Measurements from ENCODE around the gene DNASE1L1.

The DNASE1L1 gene

DNA sequence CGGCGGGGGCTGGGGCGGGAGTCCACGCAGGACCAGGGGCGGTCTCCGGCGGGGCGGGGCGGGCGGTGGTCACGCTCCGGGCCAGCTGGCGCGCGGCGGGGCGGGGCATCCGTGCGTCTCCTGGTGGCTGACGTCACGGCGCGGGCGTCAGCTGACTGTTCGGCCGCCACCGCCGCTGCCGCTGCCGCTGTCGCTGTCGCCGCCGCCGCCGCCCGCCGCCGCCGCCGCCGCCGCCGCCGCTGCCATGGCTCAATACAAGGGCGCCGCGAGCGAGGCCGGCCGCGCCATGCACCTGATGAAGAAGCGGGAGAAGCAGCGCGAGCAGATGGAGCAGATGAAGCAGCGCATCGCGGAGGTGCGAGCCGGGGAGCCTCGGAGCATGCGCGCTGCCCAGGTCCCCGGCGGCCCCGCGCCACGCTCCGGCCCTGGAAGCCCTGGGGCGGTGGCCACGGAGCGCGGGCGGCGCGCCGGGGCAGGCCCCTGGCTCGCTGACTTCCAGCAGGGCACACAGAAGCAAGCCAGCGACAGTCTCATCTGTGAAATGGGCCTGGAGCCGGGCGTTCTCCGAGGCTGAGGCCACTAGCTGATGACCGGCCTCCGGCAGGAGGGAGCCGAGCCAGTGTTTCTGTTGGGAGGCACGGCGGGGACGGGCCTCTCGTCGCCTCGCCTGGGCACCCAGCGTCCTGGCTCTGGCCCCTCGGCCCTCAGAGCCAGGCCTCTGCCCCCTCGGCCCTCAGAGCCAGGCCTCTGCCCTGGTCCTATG lies 35.1 kb upstream of the DNASE1L1 start, which contains the start of gene FAM50A:
Gene FAM50A (plus strand): TSS at position 150 of the 763 bp plus-strand sequence. CDS start 95 bp downstream, at position 245.
- no peak for TF ChIP-seq POLR2A (IDR thresholded peaks at IDR 0.05; ENCODE audit: low read depth, low read length)
- no peak for TF ChIP-seq TAF1 (IDR thresholded peaks at IDR 0.05; ENCODE audit: borderline replicate concordance, low read depth, low read length)
- no peak for TF ChIP-seq POLR2AphosphoS5 (IDR thresholded peaks at IDR 0.05; ENCODE audit: low read depth, low read length)
- FAIRE-seq (peak; percentile 84), DNase-seq (ENCODE audit: insufficient read length) (peak; percentile 86)

GRCh38 chrX:154443479-154443910 lies 34.4 kb upstream of the DNASE1L1 start:
- no peak for FAIRE-seq
- DNase-seq (ENCODE audit: insufficient read length): no peak
- TF ChIP-seq POLR2A (IDR thresholded peaks at IDR 0.05; ENCODE audit: low read depth, low read length) (no peak), POLR2AphosphoS5 (IDR thresholded peaks at IDR 0.05; ENCODE audit: low read depth, low read length) (no peak), TAF1 (IDR thresholded peaks at IDR 0.05; ENCODE audit: borderline replicate concordance, low read depth, low read length) (no peak)

GRCh38 chrX:154441984-154442707 lies 33.1 kb upstream of the DNASE1L1 start:
- no peak for TF ChIP-seq POLR2AphosphoS5 (IDR thresholded peaks at IDR 0.05; ENCODE audit: low read depth, low read length)
- FAIRE-seq (no peak), DNase-seq (ENCODE audit: insufficient read length) (no peak)

DNA sequence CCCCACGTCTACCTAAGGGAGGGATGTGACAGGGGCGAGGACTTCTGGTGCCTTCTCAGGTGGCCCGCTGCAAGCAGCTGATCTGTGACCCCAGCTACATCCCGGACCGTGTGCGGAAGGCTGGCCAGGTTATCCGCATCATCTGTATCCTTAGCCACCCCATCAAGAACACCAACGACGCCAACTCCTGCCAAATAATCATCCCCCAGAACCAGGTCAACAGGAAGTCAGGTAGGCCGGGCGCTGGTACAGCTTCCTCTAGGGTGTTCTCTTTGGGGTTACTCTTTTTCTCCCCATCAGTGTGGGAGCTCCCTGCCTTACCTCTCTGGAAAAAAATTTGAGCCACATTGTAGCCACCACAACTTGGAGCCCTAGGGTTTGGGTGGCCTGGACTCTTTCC lies 32.5 kb upstream of the DNASE1L1 start:
- FAIRE-seq (no peak), DNase-seq (ENCODE audit: insufficient read length) (no peak)
- TF ChIP-seq TAF1 (IDR thresholded peaks at IDR 0.05; ENCODE audit: borderline replicate concordance, low read depth, low read length) (no peak), POLR2AphosphoS5 (IDR thresholded peaks at IDR 0.05; ENCODE audit: low read depth, low read length) (no peak), POLR2A (IDR thresholded peaks at IDR 0.05; ENCODE audit: low read depth, low read length) (no peak)

DNA sequence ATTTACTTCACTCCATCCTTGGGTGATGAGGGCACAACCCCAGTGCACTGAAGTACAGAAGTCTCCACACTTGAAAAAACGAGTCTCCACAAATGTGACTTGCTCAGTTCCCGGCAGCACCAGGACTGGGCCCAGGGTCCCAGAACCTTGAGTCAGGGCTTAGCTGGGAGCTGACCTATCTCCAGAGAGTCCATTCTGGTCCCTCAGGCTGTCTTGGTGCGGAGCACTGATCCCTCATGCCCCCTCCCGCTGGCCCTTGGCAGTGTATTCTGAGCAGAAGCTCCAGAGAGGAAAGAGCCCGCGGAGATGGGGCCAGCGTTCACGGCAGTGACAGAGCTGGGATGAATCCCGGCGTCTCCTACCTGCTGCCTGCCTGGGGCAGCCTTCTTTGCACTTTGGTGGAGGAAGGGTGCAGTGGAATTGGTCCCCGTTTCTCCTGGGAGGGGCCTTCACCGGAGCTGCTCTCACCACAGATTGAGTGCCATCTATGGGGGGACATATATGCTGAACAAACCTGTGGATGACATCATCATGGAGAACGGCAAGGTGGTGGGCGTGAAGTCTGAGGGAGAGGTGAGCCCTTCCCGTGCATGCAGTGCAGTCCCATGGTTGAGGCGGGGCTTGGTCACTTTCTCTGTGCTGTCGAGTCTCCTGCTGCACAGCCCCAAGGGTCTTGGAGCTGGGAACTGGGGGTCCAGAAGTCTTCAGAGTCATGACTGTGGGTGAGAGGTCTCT lies 31.7 kb upstream of the DNASE1L1 start:
- FAIRE-seq (no peak), DNase-seq (ENCODE audit: insufficient read length) (no peak)
- TF ChIP-seq TAF1 (IDR thresholded peaks at IDR 0.05; ENCODE audit: borderline replicate concordance, low read depth, low read length) (no peak), POLR2A (IDR thresholded peaks at IDR 0.05; ENCODE audit: low read depth, low read length) (no peak), POLR2AphosphoS5 (IDR thresholded peaks at IDR 0.05; ENCODE audit: low read depth, low read length) (no peak)

DNA sequence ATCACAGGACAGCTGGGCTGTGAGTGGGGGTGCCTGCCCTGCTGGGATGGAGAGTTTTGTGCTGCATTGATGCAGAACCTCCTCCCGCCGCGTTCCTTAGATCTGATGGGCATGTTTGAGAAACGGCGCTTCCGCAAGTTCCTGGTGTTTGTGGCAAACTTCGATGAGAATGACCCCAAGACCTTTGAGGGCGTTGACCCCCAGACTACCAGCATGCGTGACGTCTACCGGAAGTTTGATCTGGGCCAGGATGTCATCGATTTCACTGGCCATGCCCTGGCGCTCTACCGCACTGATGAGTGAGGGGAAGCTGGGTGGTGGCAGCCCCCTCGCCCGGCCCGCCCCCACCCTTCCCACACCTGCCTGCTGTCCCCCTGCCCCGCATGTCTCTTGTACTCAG lies 30.8 kb upstream of the DNASE1L1 start:
- FAIRE-seq (no peak), DNase-seq (ENCODE audit: insufficient read length) (no peak)
- TF ChIP-seq TAF1 (IDR thresholded peaks at IDR 0.05; ENCODE audit: borderline replicate concordance, low read depth, low read length) (no peak), POLR2A (IDR thresholded peaks at IDR 0.05; ENCODE audit: low read depth, low read length) (no peak), POLR2AphosphoS5 (IDR thresholded peaks at IDR 0.05; ENCODE audit: low read depth, low read length) (no peak)

DNA sequence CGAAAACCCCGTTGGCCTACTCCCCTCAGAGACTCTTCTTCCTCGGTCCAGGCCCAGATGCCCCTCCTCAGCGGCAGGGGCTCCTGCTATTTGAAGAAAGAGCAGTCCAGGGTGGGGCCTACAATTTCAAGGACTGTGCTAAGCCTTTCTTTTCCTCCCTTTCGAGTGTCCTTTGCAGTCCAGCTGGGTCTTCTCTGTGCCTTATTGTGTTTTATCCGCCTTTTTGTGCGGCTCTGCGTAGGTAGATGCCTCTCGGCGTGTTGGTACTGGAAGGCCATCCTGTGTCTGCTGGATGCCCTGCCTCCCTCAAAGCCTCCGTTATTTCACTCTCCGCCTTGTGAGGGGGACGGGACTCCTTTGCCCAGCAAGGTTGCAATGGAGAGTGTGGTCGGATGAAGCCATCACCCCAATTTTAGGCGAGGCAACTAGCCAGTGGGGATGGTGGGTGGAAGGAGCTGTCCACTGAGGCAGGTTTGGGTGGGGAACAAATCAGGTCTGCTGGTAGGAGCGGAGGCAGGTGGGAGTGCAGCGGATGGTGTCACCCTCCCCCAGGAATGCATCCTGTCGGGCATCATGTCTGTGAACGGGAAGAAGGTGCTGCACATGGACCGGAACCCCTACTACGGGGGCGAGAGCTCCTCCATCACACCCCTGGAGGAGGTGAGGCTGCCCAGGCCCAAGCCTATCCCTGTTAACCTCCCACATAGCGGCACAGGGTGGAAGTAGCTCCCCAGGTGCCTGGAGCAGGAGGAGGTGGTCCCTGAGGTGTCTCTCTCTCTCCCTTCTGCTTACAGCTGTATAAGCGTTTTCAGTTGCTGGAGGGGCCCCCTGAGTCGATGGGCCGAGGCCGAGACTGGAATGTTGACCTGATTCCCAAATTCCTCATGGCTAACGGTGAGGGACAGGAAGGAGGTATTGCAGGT lies 29.2 kb upstream of the DNASE1L1 start:
- FAIRE-seq (no peak), DNase-seq (ENCODE audit: insufficient read length) (no peak)
- TF ChIP-seq TAF1 (IDR thresholded peaks at IDR 0.05; ENCODE audit: borderline replicate concordance, low read depth, low read length): no peak
- TF ChIP-seq POLR2AphosphoS5 (IDR thresholded peaks at IDR 0.05; ENCODE audit: low read depth, low read length): no peak

- no peak for DNase-seq (ENCODE audit: insufficient read length)
- TF ChIP-seq TAF1 (IDR thresholded peaks at IDR 0.05; ENCODE audit: borderline replicate concordance, low read depth, low read length) (peak; percentile 62; the same call in 1 of the 2 replicates), POLR2A (IDR thresholded peaks at IDR 0.05; ENCODE audit: low read depth, low read length) (peak; percentile 40; the same call in 1 of the 2 replicates), POLR2AphosphoS5 (IDR thresholded peaks at IDR 0.05; ENCODE audit: low read depth, low read length) (no peak)
- FAIRE-seq: no peak
Measured at GRCh38 chrX:154436983-154437752, 28.1 kb upstream of the DNASE1L1 start, which contains the start of gene GDI1. TSS of gene GDI1 (plus strand) at chrX:154437154. CDS start at chrX:154437255, 101 bp downstream.

DNA sequence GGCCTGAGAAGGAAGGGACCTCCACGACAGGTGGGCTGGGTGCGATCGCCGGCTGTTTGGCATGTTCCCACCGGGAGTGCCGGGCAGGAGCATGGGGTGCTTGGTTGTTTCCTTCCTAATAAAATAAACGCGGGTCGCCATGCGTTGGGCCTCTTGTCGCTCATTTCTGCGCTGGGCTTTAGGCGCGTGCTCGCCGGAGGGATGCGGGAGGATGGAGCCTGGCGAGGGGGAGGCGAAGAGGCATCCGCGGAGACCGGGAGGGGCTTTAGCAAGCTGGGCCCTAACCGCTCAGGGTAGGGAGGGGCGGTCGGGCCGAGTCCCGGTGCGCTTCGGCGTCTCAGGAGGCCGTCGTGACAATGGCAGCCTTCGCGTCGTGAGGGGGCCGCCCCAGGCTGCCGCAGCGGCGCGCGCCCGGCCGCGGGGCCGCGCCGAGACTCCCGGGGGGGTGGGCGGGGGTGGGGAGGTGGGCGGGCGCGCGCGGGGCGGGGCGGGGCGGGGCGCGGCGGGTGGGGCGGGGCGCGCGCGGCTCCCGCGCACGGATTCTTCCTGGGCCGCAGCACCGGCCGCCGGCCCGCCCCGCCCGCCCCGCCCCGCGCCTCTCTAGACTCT lies 27.4 kb upstream of the DNASE1L1 start:
- FAIRE-seq (no peak), DNase-seq (ENCODE audit: insufficient read length) (peak; percentile 85)

More for the DNA sequence above, 27.4 kb upstream of the DNASE1L1 start:
- TF ChIP-seq POLR2AphosphoS5 (IDR thresholded peaks at IDR 0.05; ENCODE audit: low read depth, low read length) (no peak), POLR2A (IDR thresholded peaks at IDR 0.05; ENCODE audit: low read depth, low read length) (no peak), TAF1 (IDR thresholded peaks at IDR 0.05; ENCODE audit: borderline replicate concordance, low read depth, low read length) (no peak)

Measured in GM12892 (cell line).